ENCODE measurements around the gene SCUBE1.

Gene SCUBE1

GRCh38 chr22:43325176-43325575 lies 18.0 kb downstream of the SCUBE1 start:
- DNase-seq = no peak

GRCh38 chr22:43320943-43321900 lies 21.9 kb downstream of the SCUBE1 start:
- DNase-seq = no peak

DNA sequence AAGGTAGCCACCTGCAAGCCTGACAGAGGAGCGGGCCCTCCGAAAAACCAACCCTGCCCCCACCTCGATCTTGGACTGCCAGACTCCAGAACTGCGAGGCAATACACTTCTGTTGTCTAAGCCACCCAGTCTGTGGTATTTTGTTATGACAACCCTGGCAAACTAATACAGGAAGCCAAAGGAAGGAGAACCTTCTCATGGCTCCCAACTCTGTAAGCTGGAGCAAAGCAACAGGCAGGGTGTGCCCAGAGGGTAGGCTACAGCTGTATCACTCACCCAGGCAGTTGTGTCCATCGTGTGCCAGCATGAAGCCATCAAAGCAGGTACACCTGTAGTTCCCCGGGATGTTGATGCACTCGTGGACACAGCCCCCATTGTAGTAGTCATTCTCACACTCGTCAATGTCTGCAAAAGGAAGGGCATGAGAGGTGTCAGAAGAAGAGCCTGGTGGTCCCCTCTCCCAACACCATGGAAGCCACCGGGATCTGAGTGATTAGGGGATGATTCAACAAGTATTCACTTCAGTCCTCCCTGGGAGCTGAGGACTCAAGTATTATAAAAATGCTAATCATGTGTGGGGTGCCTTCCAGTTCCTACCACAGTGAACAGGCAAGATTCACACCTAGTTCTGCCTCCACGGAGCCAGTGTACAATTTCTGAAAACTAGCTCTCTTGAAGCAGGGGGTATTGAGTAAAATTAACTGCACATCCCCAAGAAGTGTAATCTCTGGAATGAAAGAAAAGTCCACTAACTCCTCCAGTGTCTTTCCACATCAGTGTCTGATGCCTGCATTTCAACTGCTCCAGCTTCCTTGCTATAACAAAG lies 23.3 kb downstream of the SCUBE1 start:
- DNase-seq = no peak

- DNase-seq = no peak
Measured at GRCh38 chr22:43317239-43317638, 25.9 kb downstream of the SCUBE1 start.

DNA sequence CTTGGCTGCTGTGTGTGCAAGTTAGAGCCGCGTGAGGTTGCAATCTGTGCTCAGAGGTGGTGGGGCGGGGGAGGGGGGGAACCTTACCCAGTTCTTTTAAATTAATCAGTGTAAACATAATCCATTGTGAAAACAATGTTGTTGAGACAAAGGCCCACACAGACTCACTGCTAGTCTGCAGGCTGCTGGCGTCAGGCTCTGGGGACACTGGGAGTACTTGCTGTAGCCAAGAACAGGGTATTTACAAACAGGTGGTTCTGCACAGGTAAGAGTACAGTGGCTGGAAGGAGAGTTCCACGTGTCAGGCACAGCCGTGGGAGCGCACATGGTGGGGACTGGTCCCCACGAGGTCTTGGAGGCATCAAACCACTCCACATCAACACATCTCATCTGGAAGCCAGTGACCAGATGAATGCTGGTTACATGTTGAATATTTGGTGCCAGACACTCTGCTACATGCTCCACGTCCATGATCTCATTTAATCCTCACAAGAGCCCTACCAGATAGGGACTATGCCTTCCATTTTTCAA lies 27.4 kb downstream of the SCUBE1 start:
- DNase-seq = no peak

DNA sequence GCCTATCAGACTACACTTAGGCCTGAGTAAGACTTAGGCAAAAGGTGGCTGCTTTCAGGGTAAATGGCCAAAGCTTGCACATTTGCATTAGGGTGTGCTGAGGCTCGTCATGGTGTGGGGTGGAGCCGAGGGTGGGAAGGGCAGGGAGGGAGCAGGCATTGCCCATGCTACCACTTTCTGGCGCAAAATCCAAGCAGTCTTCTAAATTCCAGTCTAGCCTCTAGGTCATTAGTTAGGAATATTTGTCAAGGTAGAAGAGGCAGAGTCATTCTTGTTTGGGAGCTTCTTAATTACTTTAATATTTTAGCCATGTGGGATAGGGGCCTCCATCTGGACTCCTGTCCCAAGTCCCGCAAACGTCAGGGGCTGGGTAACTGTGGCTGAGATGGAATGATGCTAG lies 28.6 kb downstream of the SCUBE1 start:
- no peak for DNase-seq

GRCh38 chr22:43313890-43314474 lies 29.2 kb downstream of the SCUBE1 start:
- no peak for DNase-seq

GRCh38 chr22:43313244-43313889 lies 29.8 kb downstream of the SCUBE1 start:
- DNase-seq = no peak

DNA sequence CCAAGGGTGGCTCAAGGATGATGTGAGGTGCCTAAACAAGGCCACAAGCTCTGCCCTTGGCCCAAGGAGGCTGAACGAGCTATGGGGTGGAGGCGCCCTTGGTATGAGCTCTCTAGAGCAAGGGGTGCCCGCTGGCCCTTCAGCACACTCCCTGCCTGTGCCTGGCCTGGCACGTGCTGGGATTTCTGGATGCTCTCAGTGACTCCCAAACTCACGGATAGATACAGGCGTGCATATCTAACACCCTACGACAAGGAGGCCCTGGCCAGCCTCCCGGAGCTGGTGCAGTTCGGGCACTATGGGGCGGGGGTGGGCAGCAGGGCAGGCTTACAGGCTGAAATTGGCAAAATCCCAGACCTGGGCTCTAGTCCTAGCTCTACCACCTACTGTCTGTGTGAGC lies 30.6 kb downstream of the SCUBE1 start:
- no peak for DNase-seq

DNA sequence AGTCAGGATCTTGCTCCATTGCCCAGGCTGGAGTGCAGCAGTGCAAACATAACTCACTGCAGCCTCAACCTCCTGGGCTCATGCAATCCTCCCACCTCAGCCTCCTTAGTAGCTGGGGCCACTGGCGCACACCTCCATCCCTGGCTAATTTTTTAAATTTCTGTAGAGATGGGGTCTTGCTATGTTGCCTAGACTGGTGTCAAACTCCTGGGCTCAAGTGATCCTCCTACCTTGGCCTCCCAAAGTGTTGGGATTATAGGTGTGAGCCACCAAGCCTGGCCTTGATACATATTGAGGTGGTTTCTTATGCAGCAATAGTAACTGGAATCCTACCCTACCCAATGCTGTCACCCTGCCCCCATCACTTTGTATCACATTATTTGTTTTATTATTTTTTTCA lies 32.4 kb downstream of the SCUBE1 start:
- DNase-seq = no peak

DNA sequence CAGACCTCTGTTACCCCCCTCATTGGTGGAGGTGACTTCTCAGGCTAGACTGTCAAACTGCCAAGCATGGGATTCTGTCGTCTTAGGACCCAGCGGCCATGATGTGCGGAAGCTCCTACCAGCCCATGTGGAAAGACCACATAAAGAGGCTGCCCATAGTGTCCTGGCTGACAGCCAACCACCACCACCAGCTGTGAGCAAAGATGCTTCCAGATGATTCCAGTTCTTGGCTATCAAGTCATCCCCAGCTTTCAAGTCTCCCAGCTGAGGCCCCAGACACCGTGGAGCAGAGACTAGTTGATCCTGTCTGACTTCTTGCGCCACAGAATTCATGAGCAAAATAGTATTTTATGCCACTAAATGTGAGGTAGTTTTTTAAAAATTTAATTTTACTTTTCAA lies 32.9 kb downstream of the SCUBE1 start:
- DNase-seq = peak; percentile 6

GRCh38 chr22:43308836-43309235 lies 34.3 kb downstream of the SCUBE1 start:
- DNase-seq = peak; percentile 62

DNA sequence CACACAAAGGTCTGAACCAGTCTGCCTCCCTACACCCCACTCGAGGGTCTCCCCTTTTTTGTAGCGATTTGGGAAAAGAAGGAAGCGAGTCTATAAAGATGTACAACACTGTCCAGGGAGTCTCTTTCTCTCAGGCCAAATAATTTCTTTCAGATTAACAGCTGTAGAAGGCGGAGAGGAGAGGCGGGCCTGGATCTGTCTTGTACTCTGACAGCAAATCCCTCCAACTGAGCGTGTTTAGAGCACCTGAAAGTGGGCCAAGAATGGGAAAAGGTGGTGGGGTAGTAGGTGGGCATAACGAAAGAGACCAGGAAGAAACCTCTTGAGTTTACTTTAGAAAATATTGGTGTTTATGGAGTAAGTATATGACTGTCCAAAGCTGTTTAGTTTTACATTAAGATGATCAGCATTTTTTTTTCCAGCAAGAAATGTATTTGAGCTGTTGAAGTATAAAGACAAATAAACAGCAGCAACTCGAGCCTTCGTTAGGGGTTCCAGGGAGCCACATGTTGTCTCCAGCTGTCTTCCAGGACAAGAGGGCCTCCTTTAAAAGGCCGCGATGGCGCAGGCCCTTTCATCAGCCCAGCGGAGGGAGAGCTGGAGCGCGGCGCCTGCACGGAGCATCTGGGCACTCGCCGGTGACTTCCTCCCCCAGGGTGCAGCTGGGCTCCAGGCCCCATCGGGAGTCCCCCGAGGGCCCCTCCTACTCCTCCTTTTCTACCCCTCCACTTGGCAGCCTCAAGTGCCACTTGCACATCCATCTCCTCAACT lies 34.9 kb downstream of the SCUBE1 start:
- peak; percentile 62 for DNase-seq

GRCh38 chr22:43305806-43306205 lies 37.4 kb downstream of the SCUBE1 start:
- peak; percentile 41 for DNase-seq

DNA sequence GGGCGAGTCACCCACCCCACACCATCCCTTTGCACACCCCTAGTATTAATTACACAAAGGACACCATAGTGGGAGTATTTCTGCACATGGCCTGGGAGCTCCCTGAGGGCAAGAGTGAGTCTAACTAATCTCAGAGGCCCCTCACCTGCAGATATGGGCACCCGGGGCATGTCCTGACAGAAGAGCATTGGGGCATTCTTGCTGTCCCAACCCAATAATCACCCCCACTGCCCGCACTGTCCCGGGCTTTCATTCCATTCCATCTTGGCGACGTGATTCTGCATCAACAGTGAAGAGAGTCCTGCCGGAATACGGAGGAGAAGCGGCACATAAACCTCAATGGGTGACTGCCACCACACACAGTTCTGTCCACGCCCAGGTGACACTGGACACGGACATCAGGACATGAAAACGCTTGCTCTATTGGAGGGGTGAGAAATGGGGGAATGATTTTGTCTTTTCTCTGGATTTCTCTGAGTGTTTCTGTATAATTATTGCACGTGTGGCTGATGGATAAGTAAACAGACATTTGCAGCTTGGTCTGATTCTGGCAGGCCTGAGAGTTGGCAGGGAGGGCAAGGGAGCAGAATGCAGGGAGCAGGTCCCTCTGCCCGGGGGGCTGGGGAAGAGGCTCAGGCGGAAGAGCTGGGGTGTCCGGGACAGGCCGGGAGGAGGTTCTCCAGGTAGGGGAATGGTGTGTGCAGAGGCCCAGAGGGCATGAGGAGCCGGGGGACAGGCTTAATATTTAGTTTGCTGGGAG lies 38.2 kb downstream of the SCUBE1 start:
- no peak for DNase-seq

DNA sequence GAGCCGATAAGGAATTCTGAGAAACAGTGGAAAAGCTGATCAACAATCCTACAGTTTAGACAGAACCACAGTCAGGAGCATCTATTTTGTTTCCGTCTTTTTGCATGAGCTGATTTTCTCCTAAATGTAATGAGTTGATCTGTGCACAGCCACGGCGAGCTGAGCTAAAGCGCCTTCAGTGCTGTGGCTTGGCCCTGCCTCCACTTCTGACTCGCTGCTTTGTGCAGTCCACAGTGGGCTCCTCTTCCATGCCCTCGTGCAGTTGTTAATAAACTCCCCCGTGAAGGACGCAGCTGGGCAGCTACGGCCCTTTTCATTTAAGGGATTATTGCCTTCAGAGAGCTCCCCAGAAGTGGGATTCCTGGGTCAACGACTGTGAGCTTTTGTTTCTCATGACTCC lies 39.4 kb downstream of the SCUBE1 start:
- no peak for DNase-seq

DNA sequence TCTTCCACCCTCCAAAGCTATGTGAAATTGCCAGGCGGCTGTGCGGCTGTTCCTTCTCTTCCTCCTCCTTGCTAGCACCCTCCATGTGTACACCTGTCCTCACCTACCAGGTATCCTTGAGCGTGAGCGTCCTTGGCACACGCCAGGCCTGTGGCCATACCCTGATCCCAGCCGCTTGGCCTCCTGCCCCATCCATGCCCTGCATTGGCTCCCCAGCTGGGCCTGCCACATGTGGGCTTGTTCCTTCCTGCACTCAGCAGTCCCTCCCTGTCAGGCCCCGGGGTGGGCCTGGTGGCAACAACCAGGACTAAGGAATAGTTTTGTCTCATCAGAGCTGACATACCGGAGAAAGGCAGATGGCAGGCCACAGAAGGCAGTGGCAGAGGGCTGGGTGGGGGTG lies 40.0 kb downstream of the SCUBE1 start:
- DNase-seq = no peak

DNA sequence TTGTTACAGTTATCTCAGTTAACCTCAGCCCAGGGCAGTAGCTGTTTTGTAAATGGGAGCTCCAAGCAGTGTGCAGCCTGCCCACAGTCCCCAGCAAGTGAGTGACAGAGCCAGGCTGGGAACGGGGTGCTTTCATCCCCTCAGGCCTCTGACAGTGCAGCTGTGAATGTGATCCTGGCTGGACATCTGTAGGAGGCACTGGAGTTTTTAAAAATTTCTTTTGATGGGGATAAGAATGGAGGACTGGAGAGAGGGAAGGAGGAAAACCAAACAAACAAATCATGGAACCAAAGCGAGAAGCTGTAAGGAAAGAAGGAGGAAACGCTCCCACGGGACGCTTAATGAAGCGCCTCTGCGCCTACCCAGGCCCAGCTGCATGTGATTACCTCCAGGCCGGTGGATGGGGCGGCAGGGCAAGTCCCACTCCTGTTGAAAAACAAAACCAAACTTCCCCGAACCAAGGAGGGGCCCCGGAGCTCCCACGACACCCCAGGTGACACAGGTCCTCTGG lies 40.6 kb downstream of the SCUBE1 start:
- no peak for DNase-seq

- no peak for DNase-seq
Measured at GRCh38 chr22:43301866-43302265, 41.3 kb downstream of the SCUBE1 start.

GRCh38 chr22:43300891-43301676 lies 42.1 kb downstream of the SCUBE1 start:
- no peak for DNase-seq

All from NCI-H2029 treated with DMSO at 0.1 percent for 48 hours (cell line).